PC-9 (cell line): Measurements from ENCODE around the gene GRAMD2A. TPM values are rescaled to one million over a fixed set of nuclear protein-coding genes. Genes with fewer than 3 reads are reported as not detected.

Experiments
- BruUV-seq: library from RNA; stranded (reverse); fragments of 400-500 nt; replicated peaks from 2 replicates; lab custom pipeline; 2021; lab: Mats Ljungman, UMichigan
- CTCF ChIA-PET: fragments of 300-600 bp; sonication (Branson Sonifier 250); formaldehyde crosslinking; loops from one replicate; lab custom pipeline; 2022; ENCODE audit warnings: antibody characterized with exemption; lab: Charles Lee
- POLR2A ChIA-PET: fragments of 300-600 bp; sonication (Branson Sonifier 250); formaldehyde crosslinking; loops from one replicate; lab custom pipeline; 2022; ENCODE audit warnings: antibody characterized with exemption; ENCODE audit not compliant: unreplicated experiment; lab: Charles Lee
- DNase-seq, 2 experiments: peaks; one replicate each; pipeline versions ENCODE4 v3.0.0 to v3.0.0-alpha.2; 2015 to 2022; ENCODE audit warnings: mixed read lengths in 1 of 2
- H2AFZ ChIP-seq: fragments of 200-600 bp; sonication (generic); 2 replicates; pipeline ENCODE4 v1.8.1; 2017; ENCODE audit warnings: antibody characterized with exemption
- H3F3A ChIP-seq: fragments of 200-600 bp; sonication (generic); 2 replicates; pipeline ENCODE4 v1.8.1; 2017; ENCODE audit warnings: antibody characterized with exemption, mild to moderate bottlenecking, low read depth; ENCODE audit not compliant: insufficient read depth
- H3K27ac ChIP-seq: fragments of 200-600 bp; sonication (generic); 2 replicates; pipeline ENCODE4 v1.6.1; 2016; ENCODE audit warnings: mixed run types
- H3K27me3 ChIP-seq: fragments of 200-600 bp; sonication (generic); 2 replicates; pipeline ENCODE4 v1.6.1; 2016; ENCODE audit warnings: low read depth, mixed run types; ENCODE audit not compliant: insufficient read depth
- H3K36me3 ChIP-seq: fragments of 200-600 bp; sonication (generic); 2 replicates; pipeline ENCODE4 v1.6.1; 2016; ENCODE audit warnings: low read depth, mixed run types
- H3K4me1 ChIP-seq: fragments of 200-600 bp; sonication (generic); replicated peaks from 2 replicates; pipeline ENCODE4 v1.6.1; 2016; ENCODE audit warnings: mixed run types; ENCODE audit not compliant: insufficient read depth
- H3K4me2 ChIP-seq: fragments of 200-600 bp; sonication (generic); 2 replicates; pipeline ENCODE4 v1.6.1; 2017; ENCODE audit warnings: mixed run types
- H3K4me3 ChIP-seq: fragments of 200-600 bp; sonication (generic); 2 replicates; pipeline ENCODE4 v1.6.1; 2016; ENCODE audit warnings: mixed run types
- H3K79me2 ChIP-seq: fragments of 200-600 bp; sonication (generic); 2 replicates; pipeline ENCODE4 v1.6.1; 2017; ENCODE audit warnings: low read depth, mixed run types
- H3K9me2 ChIP-seq: fragments of 200-600 bp; sonication (generic); 2 replicates; pipeline ENCODE4 v1.8.1; 2017; ENCODE audit warnings: mild to moderate bottlenecking; ENCODE audit not compliant: insufficient read depth
- H3K9me3 ChIP-seq: fragments of 200-600 bp; sonication (generic); 2 replicates; pipeline ENCODE4 v1.8.1; 2016; ENCODE audit warnings: low read depth; ENCODE audit not compliant: insufficient read depth
- H4K20me1 ChIP-seq: fragments of 200-600 bp; sonication (generic); 2 replicates; pipeline ENCODE4 v1.8.1; 2017; ENCODE audit not compliant: insufficient read depth
- EZH2 ChIP-seq: fragments of 200-600 bp; sonication (generic); IDR thresholded peaks from 2 replicates; pipeline ENCODE4 v1.8.0; 2017; ENCODE audit warnings: antibody characterized with exemption, low read depth
- intact Hi-C: fragments of 100-400 bp; cut with micrococcal nuclease; formaldehyde crosslinking; loops from one replicate; pipeline ENCODE4 v1.10.0; 2022; ENCODE audit not compliant: unreplicated experiment
- total RNA-seq: library from RNA; stranded (reverse); gene quantifications from 2 replicates; pipeline ENCODE4 v1.2.3, GENCODE V29; 2021
- TF ChIP-seq, protein P1 (sequence below): fragments of 200-600 bp; sonication (generic); conservative IDR thresholded peaks from 2 replicates; pipeline ENCODE4 v1.6.1; 2017; ENCODE audit warnings: mixed run types, antibody characterized with exemption, mild to moderate bottlenecking, moderate library complexity

The GRAMD2A gene
- total RNA-seq, 1 experiment from 2014 or later = 60.2 TPM

GRCh38 chr15:72179950-72180581, 17.5 kb downstream of the GRAMD2A start:
- no peak for TF ChIP-seq EZH2
- TF ChIP-seq, protein P1, sequence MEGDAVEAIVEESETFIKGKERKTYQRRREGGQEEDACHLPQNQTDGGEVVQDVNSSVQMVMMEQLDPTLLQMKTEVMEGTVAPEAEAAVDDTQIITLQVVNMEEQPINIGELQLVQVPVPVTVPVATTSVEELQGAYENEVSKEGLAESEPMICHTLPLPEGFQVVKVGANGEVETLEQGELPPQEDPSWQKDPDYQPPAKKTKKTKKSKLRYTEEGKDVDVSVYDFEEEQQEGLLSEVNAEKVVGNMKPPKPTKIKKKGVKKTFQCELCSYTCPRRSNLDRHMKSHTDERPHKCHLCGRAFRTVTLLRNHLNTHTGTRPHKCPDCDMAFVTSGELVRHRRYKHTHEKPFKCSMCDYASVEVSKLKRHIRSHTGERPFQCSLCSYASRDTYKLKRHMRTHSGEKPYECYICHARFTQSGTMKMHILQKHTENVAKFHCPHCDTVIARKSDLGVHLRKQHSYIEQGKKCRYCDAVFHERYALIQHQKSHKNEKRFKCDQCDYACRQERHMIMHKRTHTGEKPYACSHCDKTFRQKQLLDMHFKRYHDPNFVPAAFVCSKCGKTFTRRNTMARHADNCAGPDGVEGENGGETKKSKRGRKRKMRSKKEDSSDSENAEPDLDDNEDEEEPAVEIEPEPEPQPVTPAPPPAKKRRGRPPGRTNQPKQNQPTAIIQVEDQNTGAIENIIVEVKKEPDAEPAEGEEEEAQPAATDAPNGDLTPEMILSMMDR = no peak
- no TSS peak for BruUV-seq
- Histone ChIP-seq H3K9me3 (no peaks in the 10 kb centered on the region), H3K27me3 (no peaks in the 10 kb centered on the region), H3K4me3 (no peak overlapping the region), H3F3A (peaks cover 35% of the 10 kb centered on the region), H3K36me3 (no peaks in the 10 kb centered on the region), H3K4me1 (peaks cover 69% of the 10 kb centered on the region), H4K20me1 (no peaks in the 10 kb centered on the region), H3K4me2 (no peak overlapping the region), H3K27ac (no peak overlapping the region), H3K9me2 (no peaks in the 10 kb centered on the region), H3K79me2 (no peaks in the 10 kb centered on the region), H2AFZ (no peak overlapping the region)
- intact Hi-C loops = no loop called here
- ChIA-PET POLR2A (no interaction called here), CTCF (no interaction called here)
- no peak for DNase-seq

DNA sequence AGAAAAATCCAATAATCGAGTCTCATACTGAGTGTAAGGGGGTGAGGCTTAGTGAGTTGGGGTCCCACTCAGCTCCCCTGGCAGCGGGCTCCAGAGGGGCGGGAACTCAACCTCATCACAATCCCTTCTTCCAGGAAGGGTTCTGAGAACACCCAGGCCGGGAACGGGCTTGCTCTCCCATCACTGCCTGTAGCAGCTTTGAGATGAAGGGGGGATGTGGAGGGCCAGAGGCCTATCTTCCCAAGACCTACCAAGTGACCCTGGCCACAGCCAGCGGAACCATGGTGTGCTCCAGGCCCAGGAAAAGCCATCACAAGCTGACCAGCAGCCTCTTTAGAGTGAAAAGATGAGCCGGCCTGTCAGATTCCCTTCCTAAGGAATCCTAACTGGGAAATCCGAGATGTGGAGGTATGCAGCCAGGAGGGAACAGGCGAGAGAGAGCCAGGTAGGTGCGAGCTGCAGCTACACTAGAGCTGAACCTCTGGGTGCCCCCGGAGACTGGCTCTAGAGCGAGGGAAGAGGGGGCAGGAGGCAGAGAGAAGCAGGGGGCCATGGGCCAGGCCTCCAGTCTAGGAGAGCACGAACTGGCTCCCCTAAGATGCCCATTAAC, 18.5 kb downstream of the GRAMD2A start:
- no peaks in the 10 kb centered on the region for H3K27me3 ChIP-seq
- no peak overlapping the region for H3K4me2 ChIP-seq
- no peak overlapping the region for H3K27ac ChIP-seq
- ChIA-PET POLR2A (no interaction called here), CTCF (no interaction called here)
- no peak for DNase-seq
- H3F3A ChIP-seq = peaks cover 35% of the 10 kb centered on the region
- H3K9me2 ChIP-seq = no peaks in the 10 kb centered on the region
- no peaks in the 10 kb centered on the region for H4K20me1 ChIP-seq
- H3K4me3 ChIP-seq = no peak overlapping the region
- no peaks in the 10 kb centered on the region for H3K9me3 ChIP-seq
- TF ChIP-seq, protein P1 = no peak
- no peak for TF ChIP-seq EZH2
- no peaks in the 10 kb centered on the region for H3K36me3 ChIP-seq
- H3K79me2 ChIP-seq = no peaks in the 10 kb centered on the region
- H2AFZ ChIP-seq = no peak overlapping the region
- intact Hi-C loops = no loop called here
- peaks cover 61% of the 10 kb centered on the region for H3K4me1 ChIP-seq
- no TSS peak for BruUV-seq

DNA sequence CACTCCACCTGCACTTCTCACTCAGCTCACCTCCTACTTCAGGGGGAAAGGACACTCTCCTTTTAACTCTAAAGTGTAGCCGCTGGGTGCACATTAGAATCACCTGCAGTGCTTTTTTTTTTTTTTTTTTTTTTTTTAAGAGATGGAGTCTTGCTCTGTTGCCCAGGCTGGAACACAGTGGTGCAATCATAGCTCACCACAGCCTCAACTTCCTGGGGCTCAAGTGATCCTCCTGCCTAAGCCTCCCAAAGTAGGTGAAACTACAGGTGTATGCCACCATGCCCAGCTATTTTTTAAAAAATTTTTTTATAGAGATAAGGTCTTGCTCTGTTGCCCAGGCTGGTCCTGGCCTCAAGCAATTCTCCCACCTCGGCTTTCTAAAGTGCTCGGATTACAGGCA, 20.8 kb downstream of the GRAMD2A start:
- H3K9me2 ChIP-seq = no peaks in the 10 kb centered on the region
- no peak overlapping the region for H3K4me2 ChIP-seq
- peaks cover 13% of the 10 kb centered on the region for H3F3A ChIP-seq
- H3K27ac ChIP-seq = no peak overlapping the region
- BruUV-seq = no TSS peak
- no peaks in the 10 kb centered on the region for H3K27me3 ChIP-seq
- no peak overlapping the region for H2AFZ ChIP-seq
- H3K36me3 ChIP-seq = no peaks in the 10 kb centered on the region
- no peak overlapping the region for H3K4me3 ChIP-seq
- CTCF ChIA-PET = interaction anchor here (0.6 kb wide), 1 partner anchor 20 kb away, joined by 28 read pairs; no protein-coding TSS in a partner anchor
- H3K9me3 ChIP-seq = no peaks in the 10 kb centered on the region
- intact Hi-C loops = no loop called here
- H3K4me1 ChIP-seq = peaks cover 39% of the 10 kb centered on the region
- no peaks in the 10 kb centered on the region for H4K20me1 ChIP-seq
- TF ChIP-seq EZH2 = no peak
- TF ChIP-seq, protein P1 = no peak
- POLR2A ChIA-PET = interaction anchor here (0.7 kb wide), 2 partner anchors 182 to 296 kb away, joined by 3 to 20 read pairs; no protein-coding TSS in a partner anchor
- no peak for DNase-seq
- no peaks in the 10 kb centered on the region for H3K79me2 ChIP-seq
